Measurements from ENCODE around the gene DHDDS.

DNA sequence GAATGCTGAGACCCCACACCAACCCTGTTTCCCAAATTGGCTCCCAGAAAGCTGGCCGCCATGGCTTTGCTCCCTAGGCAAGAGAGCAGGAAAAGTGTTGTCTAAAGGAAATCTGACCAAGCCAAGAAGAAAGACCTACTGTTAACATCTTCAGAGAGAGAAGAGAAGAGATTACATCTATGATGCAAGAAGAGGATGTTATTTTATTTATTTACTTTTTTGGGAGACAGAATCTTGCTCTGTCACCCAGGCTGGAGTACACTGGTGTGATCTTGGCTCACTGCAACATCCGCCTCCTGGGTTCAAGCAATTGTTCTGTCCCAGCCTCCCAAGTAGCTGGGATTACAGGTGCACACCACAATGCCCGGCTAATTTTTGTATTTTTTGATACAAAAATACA lies 61.8 kb downstream of the DHDDS start:
- TF ChIP-seq ZNF324 (tag by site-specific recombination; IDR thresholded peaks at IDR 0.05) (no peak), PATZ1 (tag by site-specific recombination; IDR thresholded peaks at IDR 0.05) (no peak), ZNF335 (tag by site-specific recombination; conservative IDR thresholded peaks at IDR 0.05) (no peak), ZBTB21 (tag by site-specific recombination; IDR thresholded peaks at IDR 0.05) (no peak), WT1 (tag by site-specific recombination; IDR thresholded peaks at IDR 0.05) (no peak), ZNF24 (tag by site-specific recombination; IDR thresholded peaks at IDR 0.05) (no peak), CTCF (tag by site-specific recombination; IDR thresholded peaks at IDR 0.05) (no peak), RBAK (tag by site-specific recombination; IDR thresholded peaks at IDR 0.05) (no peak), ZNF23 (tag by site-specific recombination; IDR thresholded peaks at IDR 0.05; ENCODE audit: borderline replicate concordance) (no peak), HOXA7 (CRISPR knock-in tag; IDR thresholded peaks at IDR 0.05; ENCODE audit: borderline replicate concordance) (no peak), GLIS2 (tag by site-specific recombination; IDR thresholded peaks at IDR 0.05) (no peak)

All from HEK293 (cell line).